ENCODE measurements around the gene ASPN. TPM values are rescaled to one million over a fixed set of nuclear protein-coding genes. Genes with fewer than 3 reads are reported as not detected.
A peak's percentile ranks its signal among the peaks of the same experiment; 100 is the strongest.

Gene ASPN
- total and polyA plus RNA-seq, 5 experiments from 2014 or later: not detected

DNA sequence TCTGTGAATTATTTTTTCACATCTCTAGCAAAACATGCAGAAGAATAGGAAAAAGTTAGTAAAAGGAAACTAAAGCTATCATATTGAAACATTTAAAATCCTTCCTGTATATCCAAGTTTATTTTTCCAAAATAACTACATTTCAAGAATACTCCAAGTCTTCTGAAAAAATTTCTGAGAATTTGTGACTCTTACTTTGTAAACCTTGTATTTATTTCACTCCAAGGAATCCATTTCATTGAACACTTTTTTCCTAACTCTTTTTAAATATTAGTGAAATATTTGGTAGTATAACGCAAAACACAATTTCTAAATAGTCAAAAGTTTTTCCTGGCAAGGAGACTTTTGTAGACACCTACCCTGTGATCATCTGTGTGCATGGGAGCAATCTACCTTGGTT, 34.2 kb upstream of the ASPN start:
- Mint-ChIP-seq H3K27ac (no peak overlapping the region), H3K4me3 (no peak overlapping the region), H3K4me1 (no peaks in the 10 kb centered on the region), H3K36me3 (peaks cover 0 to 3% (median 3%) of the 10 kb centered on the region in 3 donors), H3K27me3 (no peaks in the 10 kb centered on the region), H3K9me3 (peaks cover 0 to 5% (median 0%) of the 10 kb centered on the region in 9 donors)
- POLR2A ChIA-PET: no interaction called here
- DNase-seq: no peak
- ATAC-seq: no peak

DNA sequence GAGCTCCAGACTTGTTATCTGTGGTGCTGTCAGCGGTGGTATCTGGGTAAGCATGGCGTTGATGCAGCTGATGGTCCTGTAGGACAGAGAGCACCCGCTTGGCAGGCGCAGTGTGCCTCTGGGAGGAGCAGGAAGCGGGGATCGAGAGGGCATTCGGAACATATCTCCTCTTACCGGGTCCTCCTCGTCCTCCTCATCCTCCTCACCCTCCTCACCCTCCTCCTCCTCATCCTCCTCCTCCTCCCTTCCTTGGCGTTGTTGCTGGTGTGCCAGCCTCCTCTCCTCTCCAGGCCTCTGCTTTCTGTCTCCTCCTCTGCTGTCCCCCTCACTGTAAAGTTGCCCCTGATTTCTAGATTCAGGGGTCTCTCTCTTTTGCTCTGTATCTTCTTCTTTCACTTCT, 32.3 kb upstream of the ASPN start:
- Mint-ChIP-seq H3K4me3 (no peak overlapping the region), H3K9me3 (peaks cover 0 to under 1% (median 0%) of the 10 kb centered on the region in 9 donors), H3K36me3 (peaks cover 0 to 1% (median under 1%) of the 10 kb centered on the region in 3 donors), H3K4me1 (peaks cover 0 to 2% (median 0%) of the 10 kb centered on the region in 4 donors), H3K27me3 (no peaks in the 10 kb centered on the region), H3K27ac (no peak overlapping the region)
- POLR2A ChIA-PET: no interaction called here
- DNase-seq (no peak), ATAC-seq (no peak)

DNA sequence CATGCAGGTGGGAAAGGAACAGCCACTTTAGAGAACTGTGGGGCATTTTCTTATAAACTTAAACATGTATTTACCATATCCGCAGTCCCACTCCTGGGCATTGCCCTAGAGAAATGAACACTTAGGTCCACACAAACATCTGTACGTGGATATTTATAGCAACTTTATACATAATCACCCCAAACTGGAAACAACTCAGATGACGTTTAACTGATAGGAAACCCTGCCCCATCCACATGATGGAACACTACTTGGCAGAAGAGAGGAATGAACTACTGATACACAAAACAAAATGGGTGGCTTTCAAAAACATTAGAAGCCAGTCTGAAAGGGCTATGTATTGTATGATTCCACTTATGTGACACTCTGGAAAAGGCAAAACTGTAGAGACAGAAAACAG, 31.0 kb upstream of the ASPN start:
- POLR2A ChIA-PET: interaction anchor here (0.7 kb wide), 1 partner anchor 15 kb away, joined by 5 read pairs; no protein-coding TSS in a partner anchor
- no peaks in the 10 kb centered on the region for H3K36me3 Mint-ChIP-seq
- DNase-seq: no peak
- H3K27me3 Mint-ChIP-seq: no peaks in the 10 kb centered on the region
- no peak for ATAC-seq
- peaks cover 0 to 2% (median 0%) of the 10 kb centered on the region in 4 donors for H3K4me1 Mint-ChIP-seq
- H3K4me3 Mint-ChIP-seq: no peak overlapping the region
- no peak overlapping the region for H3K27ac Mint-ChIP-seq
- no peaks in the 10 kb centered on the region for H3K9me3 Mint-ChIP-seq

DNA sequence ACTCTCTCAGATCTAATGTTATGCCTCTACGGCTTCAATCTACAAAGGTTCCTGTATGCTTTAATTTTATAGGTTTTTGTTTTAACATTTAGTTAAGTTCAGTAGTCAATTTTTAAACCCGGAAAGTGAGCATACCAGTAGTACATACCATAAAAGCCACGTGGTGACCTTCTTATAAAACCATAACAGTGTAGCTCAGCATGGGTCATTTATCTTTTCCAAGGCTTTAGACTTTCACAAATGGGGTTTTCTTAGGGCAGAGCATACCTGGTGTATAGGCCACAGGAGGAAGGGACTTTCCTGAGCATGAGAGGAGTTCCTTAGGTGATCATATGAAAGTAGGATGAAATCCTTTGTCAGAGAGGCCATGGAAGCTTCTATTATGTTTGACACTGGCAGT, 30.3 kb upstream of the ASPN start:
- Mint-ChIP-seq H3K36me3 (no peaks in the 10 kb centered on the region), H3K4me1 (peaks cover 0 to 2% (median 0%) of the 10 kb centered on the region in 4 donors), H3K27me3 (no peaks in the 10 kb centered on the region), H3K27ac (no peak overlapping the region), H3K4me3 (no peak overlapping the region), H3K9me3 (no peaks in the 10 kb centered on the region)
- POLR2A ChIA-PET: no interaction called here
- ATAC-seq: no peak
- no peak for DNase-seq

DNA sequence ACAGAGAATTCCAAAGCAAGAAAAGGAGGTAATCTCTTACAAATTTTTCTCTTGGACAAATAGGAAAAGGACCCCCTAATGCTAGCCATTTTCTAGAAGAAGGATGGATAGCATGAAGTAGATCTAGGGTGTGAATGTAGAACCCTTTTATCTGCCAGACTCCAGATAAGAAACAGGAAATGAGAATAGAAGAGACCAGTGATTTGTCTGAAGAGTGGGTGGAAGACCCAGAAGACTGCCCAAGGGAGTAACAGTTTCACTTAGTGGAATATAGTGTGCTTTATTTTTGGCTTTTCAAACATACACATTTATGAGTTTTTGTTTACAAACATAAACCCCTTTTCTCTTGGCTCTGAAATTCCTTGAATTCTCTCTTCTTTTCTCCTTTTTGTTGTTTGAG, 28.4 kb upstream of the ASPN start:
- ATAC-seq (no peak), DNase-seq (no peak)
- no peak overlapping the region for H3K27ac Mint-ChIP-seq
- no peaks in the 10 kb centered on the region for H3K36me3 Mint-ChIP-seq
- H3K4me3 Mint-ChIP-seq: no peak overlapping the region
- H3K9me3 Mint-ChIP-seq: no peaks in the 10 kb centered on the region
- H3K27me3 Mint-ChIP-seq: no peaks in the 10 kb centered on the region
- POLR2A ChIA-PET: no interaction called here
- peaks cover 0 to 5% (median 1%) of the 10 kb centered on the region in 4 donors for H3K4me1 Mint-ChIP-seq

DNA sequence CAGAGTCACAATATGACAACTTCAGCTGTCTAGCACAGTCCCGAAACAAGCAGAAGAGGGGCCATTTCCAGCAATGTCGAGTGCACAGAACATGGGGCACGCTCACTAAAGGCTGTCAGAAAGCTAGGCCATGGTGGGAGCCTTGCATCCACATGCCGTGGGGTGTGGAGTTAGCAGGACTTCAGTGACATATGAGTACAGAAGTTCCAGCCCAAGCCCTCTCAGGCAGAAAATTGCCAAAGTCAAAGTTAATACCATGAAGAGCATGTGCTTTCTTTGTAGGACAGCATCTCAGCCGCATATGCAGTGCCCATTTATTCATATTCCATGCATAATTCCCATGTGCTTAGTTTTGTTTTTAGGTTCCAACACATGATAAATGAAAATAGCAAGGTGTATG, 26.7 kb upstream of the ASPN start:
- Mint-ChIP-seq H3K27ac (no peak overlapping the region), H3K9me3 (no peaks in the 10 kb centered on the region), H3K36me3 (no peaks in the 10 kb centered on the region), H3K4me1 (peaks cover 0 to 5% (median 1%) of the 10 kb centered on the region in 4 donors), H3K27me3 (no peaks in the 10 kb centered on the region), H3K4me3 (no peak overlapping the region)
- POLR2A ChIA-PET: no interaction called here
- ATAC-seq (no peak), DNase-seq (no peak)

DNA sequence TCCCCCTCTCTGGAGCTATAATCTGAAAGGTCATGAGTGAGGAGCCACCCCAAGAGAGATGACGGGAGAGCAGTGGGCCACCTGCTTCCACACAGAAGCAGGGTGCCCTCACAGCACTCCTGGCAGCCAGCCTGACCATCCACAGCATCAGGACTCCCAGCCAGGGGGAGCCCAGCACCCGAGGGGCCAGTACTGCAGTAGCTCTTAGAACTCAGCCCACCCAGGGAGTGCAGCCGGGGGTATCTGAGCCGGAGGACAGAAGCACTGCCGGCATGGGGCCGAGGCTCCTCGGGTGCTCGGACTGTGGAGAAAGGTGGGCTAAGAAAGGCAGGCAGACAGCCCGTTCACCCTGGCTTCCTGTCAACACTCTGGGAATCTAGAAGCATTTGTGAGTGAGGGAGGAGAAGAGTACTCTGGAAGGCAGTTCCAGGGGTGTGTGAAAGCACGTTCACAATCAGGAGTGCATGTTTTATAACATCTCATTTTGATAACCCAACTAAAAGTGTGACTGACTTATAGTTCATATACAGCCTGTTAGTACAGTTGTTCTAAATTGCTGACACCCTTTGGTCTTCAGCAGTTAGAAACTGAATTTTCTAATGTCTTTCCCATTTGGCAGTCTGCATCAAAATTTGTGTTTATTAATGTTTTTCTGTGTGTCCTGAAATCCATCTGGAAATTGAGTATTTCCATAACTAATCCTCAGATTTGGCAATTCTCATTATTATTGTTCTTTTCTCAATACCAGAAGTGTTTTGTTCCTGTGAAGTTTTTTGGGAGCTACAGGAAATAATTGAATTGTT, 25.9 kb upstream of the ASPN start:
- no peak overlapping the region for H3K4me3 Mint-ChIP-seq
- no peaks in the 10 kb centered on the region for H3K9me3 Mint-ChIP-seq
- POLR2A ChIA-PET: no interaction called here
- H3K36me3 Mint-ChIP-seq: no peaks in the 10 kb centered on the region
- ATAC-seq (no peak), DNase-seq (no peak)
- peaks cover 0 to 5% (median 1%) of the 10 kb centered on the region in 4 donors for H3K4me1 Mint-ChIP-seq
- H3K27me3 Mint-ChIP-seq: no peaks in the 10 kb centered on the region
- H3K27ac Mint-ChIP-seq: no peak overlapping the region

DNA sequence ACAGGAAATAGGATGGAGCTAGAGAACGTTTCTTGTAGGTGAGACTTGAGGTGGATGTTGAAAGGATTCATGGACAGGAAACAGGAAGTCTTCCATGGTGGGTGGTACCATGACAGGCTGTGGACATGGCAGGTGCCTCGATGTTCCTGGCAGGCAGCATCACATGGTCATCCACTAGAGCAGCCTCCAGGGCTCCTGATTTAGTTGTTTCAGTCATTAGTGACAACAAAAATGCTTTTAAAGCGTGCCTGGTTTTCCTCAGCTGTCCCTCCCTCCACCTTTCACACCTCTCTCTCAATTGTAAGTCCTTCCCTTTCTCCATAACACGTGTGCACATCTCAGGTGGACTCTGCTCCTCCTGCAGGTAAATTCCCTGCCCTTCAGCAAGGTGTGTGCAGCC, 25.2 kb upstream of the ASPN start:
- no peak for ATAC-seq
- Mint-ChIP-seq H3K9me3 (no peaks in the 10 kb centered on the region), H3K36me3 (no peaks in the 10 kb centered on the region), H3K27me3 (no peaks in the 10 kb centered on the region), H3K27ac (peak overlapping the region in 1 of 10 donors; percentile 47), H3K4me1 (peaks cover 0 to 5% (median 1%) of the 10 kb centered on the region in 4 donors), H3K4me3 (no peak overlapping the region)
- POLR2A ChIA-PET: no interaction called here
- DNase-seq: no peak

DNA sequence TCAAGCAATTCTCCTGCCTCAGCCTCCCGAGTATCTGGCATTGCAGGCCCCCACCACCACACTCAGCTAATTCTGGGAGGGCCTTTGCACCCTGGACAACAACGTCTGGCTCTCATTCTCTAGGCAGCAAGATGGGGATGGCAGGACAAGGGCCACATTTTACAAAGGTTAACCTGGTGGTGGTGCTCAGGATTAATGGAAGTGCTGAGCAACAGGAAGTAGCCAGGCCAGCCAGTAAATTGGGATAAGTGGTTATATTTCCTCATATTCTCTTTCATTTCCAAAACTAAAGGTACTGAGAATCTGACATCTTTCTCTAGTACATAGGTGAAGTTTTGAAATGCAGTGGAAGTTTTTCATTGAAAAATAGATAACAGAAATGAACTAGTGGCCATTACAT, 24.7 kb upstream of the ASPN start:
- no peak for DNase-seq
- H3K27me3 Mint-ChIP-seq: no peaks in the 10 kb centered on the region
- ATAC-seq: no peak
- H3K4me3 Mint-ChIP-seq: no peak overlapping the region
- POLR2A ChIA-PET: no interaction called here
- H3K4me1 Mint-ChIP-seq: peaks cover 0 to 5% (median 1%) of the 10 kb centered on the region in 4 donors
- peak overlapping the region in 2 of 10 donors; percentile 35 to 47 for H3K27ac Mint-ChIP-seq
- no peaks in the 10 kb centered on the region for H3K9me3 Mint-ChIP-seq
- no peaks in the 10 kb centered on the region for H3K36me3 Mint-ChIP-seq

DNA sequence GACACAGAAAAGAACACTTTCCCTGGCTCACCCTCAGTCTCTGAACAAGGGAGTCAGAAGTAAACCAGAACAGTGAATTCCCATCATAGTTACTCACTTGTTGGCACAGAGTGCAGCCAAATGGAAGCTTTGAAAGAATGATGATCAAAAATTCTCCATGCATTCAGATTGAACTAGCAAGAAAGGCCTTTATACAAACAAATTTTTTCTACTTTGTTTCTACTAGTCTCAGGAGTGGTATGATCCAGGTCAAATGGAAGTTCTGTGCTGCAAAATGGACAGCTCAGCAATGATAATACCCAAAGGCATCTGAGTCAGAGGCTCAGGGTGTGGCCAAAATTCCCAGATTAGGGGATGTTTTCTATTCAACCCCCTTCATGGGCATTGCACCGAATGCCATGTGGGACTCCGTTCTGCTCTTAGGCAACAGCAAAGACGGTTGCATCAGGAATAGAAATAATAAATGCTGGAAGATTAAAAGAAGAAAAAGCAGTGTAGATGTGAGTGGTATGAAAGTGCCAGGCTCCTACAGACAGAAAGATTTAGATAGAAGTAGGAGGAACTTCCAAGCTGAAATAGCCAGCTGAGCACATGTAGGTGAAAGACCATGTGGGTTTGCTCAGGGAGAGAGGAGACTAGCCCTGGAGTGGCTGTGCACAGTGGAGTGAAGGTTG, 24.0 kb upstream of the ASPN start:
- no peaks in the 10 kb centered on the region for H3K36me3 Mint-ChIP-seq
- H3K9me3 Mint-ChIP-seq: no peaks in the 10 kb centered on the region
- DNase-seq (no peak), ATAC-seq (no peak)
- peak overlapping the region in 1 of 10 donors; percentile 59 for H3K27ac Mint-ChIP-seq
- POLR2A ChIA-PET: no interaction called here
- no peak overlapping the region for H3K4me3 Mint-ChIP-seq
- peaks cover 0 to 3% (median 1%) of the 10 kb centered on the region in 4 donors for H3K4me1 Mint-ChIP-seq
- no peaks in the 10 kb centered on the region for H3K27me3 Mint-ChIP-seq

DNA sequence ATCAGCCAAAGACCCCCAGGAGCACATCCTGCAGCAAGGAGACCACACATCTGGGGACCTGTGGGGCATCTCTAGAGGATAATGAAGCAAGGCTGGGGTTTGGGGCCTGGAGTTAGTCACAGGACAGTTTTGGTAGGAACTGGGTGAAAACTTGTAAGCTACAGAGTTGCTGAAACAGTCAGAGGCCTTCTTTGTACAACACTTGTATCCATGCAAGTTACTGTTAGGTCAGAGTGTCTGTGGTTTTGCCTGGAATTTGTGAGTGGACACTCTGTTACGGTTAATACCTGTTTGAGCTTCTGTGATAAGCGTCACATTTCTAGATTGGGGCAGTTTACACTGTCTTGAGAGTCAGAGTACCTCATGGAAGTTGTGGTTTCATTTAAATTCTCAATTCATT, 22.6 kb upstream of the ASPN start:
- POLR2A ChIA-PET: no interaction called here
- Mint-ChIP-seq H3K27ac (no peak overlapping the region), H3K27me3 (no peaks in the 10 kb centered on the region), H3K4me1 (peaks cover 0 to 3% (median 1%) of the 10 kb centered on the region in 4 donors), H3K36me3 (no peaks in the 10 kb centered on the region), H3K4me3 (no peak overlapping the region), H3K9me3 (no peaks in the 10 kb centered on the region)
- DNase-seq (no peak), ATAC-seq (no peak)

DNA sequence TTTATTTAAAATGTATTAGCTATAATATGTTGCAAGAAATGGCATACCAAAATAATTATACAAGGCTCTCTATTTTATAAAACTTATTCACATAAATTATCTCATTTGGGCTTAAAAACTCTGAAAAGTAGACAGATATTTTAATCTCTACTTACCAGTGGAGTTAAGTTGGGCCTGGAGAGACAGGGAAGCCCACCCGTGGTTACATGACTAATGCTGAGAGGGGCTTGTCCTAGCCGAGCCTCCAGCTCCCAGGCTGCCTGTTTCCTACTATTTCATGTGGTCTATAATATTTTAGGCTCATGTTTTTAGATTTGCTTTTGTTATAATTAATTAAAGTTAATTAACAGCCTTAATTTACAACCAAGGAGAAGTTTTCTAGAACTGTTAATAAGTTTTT, 20.9 kb upstream of the ASPN start:
- Mint-ChIP-seq H3K27me3 (no peaks in the 10 kb centered on the region), H3K27ac (no peak overlapping the region), H3K9me3 (no peaks in the 10 kb centered on the region), H3K4me3 (no peak overlapping the region), H3K4me1 (peaks cover 0 to 3% (median 1%) of the 10 kb centered on the region in 4 donors), H3K36me3 (no peaks in the 10 kb centered on the region)
- POLR2A ChIA-PET: no interaction called here
- no peak for DNase-seq
- no peak for ATAC-seq

DNA sequence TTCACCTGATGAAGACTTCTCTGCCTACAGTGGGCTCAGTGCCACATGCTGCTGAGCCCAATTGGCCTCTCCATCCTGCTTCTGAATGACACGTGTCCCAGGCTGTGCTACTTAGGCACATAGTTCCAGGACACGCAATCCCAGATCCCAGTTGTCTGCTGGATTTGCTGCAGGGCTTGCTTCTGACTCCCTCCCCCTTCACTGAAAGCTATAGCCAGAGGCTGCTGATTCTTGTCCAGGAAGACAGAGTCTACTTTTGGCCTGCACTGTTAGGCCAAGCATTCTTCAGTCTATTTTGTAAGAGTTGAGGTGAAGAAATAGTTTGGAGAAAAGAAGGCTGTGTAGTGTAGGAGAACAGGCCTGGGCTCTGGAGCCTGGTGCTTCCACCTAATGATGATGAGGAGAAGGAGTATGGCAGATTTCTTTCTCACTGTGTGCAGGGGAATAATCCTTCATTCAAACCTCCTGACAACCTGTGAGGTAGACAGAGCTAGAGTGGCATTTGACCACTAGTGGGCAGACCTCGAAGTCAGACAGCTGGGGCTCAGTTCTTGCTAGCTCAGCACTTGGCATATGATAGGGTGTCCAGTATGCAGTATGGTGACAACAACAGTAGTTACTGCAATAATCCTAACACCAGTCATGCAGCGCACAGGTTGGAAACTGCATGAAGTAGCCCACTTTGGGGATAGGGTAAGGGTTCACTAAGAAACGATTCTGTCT, 19.5 kb upstream of the ASPN start:
- Mint-ChIP-seq H3K4me1 (peaks cover 0 to 3% (median under 1%) of the 10 kb centered on the region in 4 donors), H3K36me3 (peaks cover 0 to 2% (median 0%) of the 10 kb centered on the region in 3 donors), H3K9me3 (no peaks in the 10 kb centered on the region), H3K4me3 (no peak overlapping the region), H3K27ac (no peak overlapping the region), H3K27me3 (no peaks in the 10 kb centered on the region)
- ATAC-seq (no peak), DNase-seq (no peak)
- POLR2A ChIA-PET: no interaction called here

All from naive thymus-derived CD8-positive, alpha-beta T cell (primary cell).